ENCODE measurements around the gene MARCHF10.

- TF ChIP-seq CTCF (IDR thresholded peaks at IDR 0.05) (no peak), POLR2A (IDR thresholded peaks at IDR 0.05) (no peak)
Observed at GRCh38 chr17:62719586-62719985, 88.5 kb downstream of the MARCHF10 start.
